Left renal pelvis (tissue), 4 donors: ENCODE results near the gene PPP2R2C. TPM values are rescaled to one million over a fixed set of nuclear protein-coding genes. Genes with fewer than 3 reads are reported as not detected.
A peak's percentile ranks its signal among the peaks of the same experiment; 100 is the strongest.

Experiments
- DNase-seq, 4 donors: peaks; one replicate each; pipeline ENCODE4 v3.0.0-alpha.2; 2013; ENCODE audit warnings: low read depth in 4 of 4, low spot score in 3 of 4
- polyA plus RNA-seq, 4 donors: library from polyadenylated mRNA; unstranded; fragments of 120-200 nt; gene quantifications; one replicate each; pipeline ENCODE4 v1.2.1, GENCODE V29; 2013; ENCODE audit not compliant: insufficient read length in 4 of 4

The PPP2R2C gene
- polyA plus RNA-seq, 4 donors = 0.40 to 1.6 (median 0.69) TPM

- DNase-seq = no peak
Measured at GRCh38 chr4:6333301-6334202, 138.9 kb downstream of the PPP2R2C start.

- no peak for DNase-seq
Measured at GRCh38 chr4:6332669-6333050, 139.8 kb downstream of the PPP2R2C start.

DNA sequence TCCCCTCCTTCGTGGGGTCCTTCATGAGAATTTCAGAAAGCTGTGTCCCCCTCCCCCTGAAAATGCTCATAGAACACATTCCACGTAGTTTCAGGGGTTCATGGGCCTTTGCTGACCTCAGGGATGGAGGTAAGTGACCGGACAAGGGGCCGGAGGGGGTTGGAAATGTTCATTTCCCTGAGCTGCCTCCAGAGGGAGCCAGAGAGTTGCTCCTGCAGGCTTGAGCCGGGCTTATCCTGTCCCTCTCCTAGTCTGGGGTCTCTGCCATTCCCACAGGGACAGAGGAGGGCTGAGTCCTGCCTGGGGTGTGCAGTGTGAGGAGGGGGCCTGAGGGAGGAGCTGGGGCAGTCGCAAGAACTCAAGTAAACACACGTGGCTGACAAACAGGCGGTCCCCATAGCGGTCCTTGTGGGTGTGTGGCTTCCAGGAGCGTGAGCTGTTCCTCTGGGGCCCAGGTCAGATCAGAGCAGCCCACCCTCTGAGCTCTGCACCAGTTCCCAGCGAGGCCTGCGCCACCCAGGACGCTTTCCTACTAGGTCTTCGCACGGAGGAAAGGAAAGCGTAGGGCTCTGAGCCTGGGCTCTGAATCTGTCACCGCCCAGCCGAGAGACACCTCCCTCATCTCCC lies 140.3 kb downstream of the PPP2R2C start:
- DNase-seq = no peak

- no peak for DNase-seq
Measured at GRCh38 chr4:6331468-6331867, 140.9 kb downstream of the PPP2R2C start.

- DNase-seq = no peak
Measured at GRCh38 chr4:6331018-6331417, 141.4 kb downstream of the PPP2R2C start.

GRCh38 chr4:6330384-6330767 lies 142.0 kb downstream of the PPP2R2C start:
- DNase-seq = no peak

DNA sequence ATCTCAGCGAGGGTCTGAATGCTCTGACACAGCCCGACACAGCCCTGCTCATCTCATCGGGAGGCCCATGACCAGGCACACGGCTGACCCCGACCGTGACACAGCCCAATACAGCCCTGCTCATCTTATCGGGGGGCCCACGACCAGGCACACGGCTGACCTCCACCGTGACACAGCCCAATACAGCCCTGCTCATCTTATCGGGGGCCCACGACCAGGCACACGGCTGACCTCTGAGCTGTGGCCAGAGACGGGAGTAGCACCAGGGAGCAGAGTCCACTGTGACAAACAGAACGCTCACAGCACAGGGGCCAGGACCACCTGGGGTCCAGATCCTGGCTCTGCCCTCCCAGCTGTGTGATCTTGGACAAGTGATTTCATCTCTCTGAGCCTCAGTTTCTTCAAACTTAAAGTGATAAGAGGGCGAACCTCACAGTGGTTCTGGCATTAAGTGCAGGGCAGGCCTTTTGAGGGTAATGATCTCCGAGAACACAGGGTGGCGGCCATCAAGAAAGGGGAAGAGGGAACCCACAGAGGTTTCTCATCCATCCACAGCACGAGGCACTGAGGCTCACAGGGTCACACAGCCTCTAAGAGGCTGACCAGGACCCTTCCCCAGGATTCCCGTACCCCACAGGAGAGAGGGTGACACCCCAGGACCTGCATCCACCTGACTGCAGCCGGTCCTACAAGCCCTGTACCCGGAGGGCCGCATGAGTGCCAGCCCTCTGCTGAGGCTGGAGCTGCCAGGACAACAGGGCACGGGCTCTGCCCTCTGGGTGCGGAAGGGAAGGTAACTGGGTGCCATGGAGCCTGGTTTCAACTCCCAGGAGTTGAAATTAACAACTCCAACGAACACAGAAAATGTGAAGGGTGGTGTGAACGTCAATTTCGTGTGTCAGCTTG lies 142.7 kb downstream of the PPP2R2C start:
- DNase-seq = no peak

- no peak for DNase-seq
Measured at GRCh38 chr4:6328526-6328925, 143.9 kb downstream of the PPP2R2C start.

- peak in 3 of 4 donors; percentile 35 to 49 (median 39) for DNase-seq
Measured at GRCh38 chr4:6327220-6327917, 145.0 kb downstream of the PPP2R2C start.

DNA sequence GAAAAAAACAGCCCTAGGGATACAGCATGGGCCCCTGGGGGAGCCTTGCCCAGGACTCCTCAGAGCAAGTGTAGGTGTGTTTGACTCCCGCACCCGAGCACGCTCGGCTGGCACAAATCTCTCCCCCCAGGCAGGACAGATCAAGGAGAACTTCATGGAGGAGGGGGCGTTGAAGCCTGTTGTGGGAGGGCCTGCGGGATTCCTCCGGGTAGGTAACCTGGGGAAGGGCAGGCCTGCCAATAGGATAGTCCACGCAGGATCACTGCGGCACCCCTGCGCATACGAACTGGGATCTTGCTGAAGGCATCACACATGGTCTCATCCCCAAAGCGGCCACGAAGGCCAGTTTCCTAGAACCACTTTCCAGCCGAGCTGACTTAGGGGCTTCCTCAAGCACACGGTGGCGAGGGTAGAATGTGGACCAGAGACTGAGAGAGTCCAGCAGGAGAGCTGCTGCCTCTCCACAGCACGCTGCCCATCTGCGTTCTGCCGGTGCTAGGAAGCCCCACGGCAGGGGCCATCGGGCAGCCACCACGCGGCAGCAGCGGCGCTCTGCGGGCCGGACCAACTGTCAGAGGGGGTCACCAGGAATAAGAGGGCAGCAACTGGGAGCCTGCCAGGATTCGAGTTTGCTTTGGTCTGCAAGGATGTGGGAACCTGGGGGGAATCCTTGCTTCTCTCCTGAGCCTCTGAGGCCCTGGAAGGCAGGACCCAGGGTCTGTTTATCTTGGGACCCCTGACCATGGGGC lies 145.9 kb downstream of the PPP2R2C start:
- no peak for DNase-seq

DNA sequence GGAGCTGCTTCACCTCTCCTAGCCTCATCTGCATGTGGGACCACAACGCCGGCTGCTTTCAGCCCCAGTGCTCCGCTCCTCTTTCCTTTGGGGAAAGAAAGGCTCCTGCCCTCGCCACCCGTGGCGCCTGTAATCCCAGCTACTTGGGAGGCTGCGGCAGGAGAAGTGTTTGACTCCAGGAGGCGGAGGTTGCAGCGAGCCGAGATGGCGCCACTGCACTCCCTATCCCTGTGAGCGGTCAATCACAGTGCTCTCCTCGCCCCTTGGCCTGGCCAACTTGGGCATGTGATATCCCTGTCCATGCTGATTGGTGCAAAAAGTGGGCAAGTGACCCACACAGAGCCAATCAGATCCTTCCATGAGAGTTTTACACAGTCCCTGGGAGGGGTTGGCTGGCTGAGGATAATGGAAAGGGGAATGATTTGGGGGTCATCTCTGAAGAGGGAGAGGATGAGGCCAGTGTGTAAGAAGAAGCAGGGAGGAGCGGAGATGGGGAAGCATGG lies 146.6 kb downstream of the PPP2R2C start:
- DNase-seq = no peak

DNA sequence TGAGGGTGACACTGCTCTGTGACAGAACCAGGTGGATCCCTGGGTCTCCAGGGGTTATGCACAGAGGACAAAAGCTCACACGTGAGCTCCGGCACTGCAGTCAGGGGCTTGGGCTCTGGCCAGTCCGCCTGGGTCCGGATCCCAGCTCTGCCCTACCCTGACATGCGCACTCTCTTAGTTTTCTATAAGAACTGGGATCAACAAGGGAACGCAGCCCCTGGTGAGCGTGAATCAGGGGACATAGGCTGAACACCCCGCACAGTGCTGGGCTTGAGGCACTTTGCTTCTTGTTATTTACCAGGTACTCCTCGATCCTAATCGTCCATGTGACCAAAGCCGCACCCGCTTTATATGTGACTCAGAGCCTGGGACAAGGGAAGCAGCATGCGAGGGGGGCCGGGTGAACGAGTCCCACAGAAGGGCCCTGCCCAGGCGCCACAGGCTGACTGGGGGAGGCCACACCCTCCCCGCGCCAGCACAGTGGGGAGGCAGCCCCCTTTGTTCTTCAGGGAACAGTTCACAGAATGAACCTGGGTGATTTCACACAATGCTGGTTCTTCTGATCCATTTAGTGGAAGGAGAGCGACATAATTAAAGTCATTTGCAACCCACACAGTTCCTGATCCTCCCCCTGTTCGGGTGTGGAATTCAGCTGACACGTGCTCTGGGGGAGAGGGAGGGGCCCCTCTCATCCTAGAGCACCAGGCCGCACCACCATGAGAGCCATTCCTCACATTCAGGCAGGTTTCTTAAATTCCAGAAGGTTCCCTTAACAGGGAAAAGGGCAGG lies 147.2 kb downstream of the PPP2R2C start:
- DNase-seq = no peak

DNA sequence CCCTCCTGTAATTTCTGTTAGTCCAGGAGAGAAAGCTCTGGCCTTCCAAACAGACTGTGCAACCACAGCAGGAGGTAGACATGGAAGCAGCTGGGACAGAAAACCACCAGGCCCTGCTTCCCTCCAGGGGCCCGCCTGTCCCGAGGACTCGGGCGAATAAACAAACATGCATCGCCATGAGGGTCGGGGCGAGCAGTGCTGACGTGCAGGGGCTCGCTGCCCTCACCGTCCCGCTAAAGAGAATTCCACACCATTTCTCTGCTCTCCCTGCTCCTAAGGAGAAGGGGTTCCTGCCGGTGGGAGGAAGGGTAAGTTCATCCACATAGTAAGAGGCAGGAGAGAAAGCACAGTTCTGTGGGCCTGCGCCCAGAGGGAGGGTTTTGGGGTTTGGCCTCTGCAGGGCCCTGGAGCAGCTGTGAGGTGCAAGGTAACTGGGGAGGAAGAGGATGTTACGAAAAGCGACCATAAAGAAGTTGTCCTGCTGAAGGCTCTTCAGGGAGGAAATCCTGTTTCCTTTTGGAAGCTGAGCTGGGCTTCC lies 147.9 kb downstream of the PPP2R2C start:
- DNase-seq = no peak

DNA sequence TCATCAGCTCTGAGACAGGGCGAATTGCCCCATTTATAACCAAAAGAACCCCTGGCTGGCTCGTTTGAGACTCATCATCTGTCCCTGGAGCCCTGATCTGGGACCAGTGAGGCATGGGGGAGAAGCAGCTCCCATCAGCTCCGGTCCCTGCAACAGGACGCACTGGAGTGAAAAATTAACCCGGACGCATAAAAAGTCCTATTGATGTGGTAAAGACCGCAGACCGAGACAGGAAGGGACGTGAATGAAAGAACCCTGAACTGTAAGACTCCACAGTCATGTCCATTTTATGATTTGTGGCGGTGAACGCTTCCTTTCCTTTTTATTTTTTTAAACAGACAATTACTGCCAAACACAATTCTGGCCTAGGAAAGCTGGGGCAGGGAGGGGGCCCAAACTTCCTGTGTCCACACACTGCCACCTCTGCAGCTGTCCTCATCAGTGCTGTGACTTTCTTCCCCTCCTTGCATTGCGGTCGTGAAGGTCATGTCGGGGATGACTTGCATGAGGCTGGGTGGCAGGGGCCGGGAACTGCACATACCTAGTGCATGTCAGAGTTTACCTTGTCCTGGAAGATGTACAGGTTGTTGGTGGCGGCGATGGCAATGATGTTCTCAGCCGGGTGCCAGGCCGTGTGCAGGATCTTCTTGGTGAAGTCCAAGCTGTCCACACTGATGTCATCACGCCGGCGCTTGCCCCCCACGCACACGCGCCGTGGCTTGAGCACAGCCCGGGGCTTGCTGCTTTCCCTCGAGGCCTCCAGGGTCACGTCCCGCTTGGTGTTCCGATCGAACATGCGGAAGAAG lies 149.4 kb downstream of the PPP2R2C start:
- DNase-seq = no peak

DNA sequence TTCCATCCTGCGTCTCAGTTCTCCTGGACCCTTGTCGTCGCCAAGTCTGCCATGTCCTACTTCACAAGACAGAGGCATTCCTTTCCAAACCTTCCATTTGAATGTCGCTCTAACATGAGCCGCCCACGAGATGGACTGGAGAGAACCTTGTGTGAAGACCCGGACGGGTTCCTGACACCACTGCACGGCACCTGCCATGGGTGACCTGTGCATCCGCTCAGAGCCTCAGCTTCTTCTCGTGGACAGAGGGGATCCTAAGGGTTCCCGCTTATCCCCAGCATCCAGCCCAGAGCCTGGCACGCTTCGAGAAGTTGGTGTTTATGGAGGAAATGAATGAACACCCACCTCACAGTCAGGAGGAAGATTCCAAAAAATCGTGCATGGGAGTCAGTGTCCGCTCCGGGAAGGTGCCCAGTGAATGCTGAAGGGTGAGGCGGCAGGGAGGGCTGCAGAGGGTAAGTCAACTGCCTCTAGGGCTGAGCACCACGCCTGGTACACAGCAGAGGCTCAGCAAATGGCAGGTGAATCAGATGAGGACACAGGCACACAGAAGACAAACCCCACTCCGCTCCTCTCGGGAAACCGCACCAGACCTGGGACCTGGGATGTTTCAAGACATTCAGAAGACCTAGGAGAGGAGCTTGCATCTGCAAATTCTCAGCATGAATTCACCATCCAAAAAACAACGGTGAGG lies 150.2 kb downstream of the PPP2R2C start:
- DNase-seq = no peak

GRCh38 chr4:6321361-6321760 lies 151.1 kb downstream of the PPP2R2C start:
- no peak for DNase-seq

DNA sequence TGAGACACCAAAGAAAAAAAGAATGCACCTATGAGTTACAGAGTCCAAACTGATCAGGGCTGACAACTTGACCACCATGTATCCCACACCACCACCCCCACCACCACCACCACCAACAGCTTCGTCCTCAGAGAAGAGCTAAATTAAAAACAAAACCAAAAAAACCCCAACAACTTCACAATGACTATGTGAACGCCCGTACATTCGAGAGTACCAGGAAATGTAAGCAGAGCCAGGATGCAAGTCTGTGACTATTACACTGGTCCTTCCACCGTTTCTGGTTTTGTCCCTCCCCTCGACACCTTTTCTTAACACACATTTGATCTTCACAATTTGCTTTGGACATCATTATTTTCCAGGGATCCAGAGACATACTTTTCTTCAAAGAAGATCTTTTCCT lies 151.8 kb downstream of the PPP2R2C start:
- no peak for DNase-seq
